Measurements from ENCODE around the gene SMPDL3B. TPM values are rescaled to one million over a fixed set of nuclear protein-coding genes. Genes with fewer than 3 reads are reported as not detected.

Gene SMPDL3B, protein sequence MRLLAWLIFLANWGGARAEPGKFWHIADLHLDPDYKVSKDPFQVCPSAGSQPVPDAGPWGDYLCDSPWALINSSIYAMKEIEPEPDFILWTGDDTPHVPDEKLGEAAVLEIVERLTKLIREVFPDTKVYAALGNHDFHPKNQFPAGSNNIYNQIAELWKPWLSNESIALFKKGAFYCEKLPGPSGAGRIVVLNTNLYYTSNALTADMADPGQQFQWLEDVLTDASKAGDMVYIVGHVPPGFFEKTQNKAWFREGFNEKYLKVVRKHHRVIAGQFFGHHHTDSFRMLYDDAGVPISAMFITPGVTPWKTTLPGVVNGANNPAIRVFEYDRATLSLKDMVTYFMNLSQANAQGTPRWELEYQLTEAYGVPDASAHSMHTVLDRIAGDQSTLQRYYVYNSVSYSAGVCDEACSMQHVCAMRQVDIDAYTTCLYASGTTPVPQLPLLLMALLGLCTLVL
- 1 to 10 TPM in 1 of 2 donors, under 1 TPM in 1; 0.43 to 1.3 TPM for total RNA-seq

DNA sequence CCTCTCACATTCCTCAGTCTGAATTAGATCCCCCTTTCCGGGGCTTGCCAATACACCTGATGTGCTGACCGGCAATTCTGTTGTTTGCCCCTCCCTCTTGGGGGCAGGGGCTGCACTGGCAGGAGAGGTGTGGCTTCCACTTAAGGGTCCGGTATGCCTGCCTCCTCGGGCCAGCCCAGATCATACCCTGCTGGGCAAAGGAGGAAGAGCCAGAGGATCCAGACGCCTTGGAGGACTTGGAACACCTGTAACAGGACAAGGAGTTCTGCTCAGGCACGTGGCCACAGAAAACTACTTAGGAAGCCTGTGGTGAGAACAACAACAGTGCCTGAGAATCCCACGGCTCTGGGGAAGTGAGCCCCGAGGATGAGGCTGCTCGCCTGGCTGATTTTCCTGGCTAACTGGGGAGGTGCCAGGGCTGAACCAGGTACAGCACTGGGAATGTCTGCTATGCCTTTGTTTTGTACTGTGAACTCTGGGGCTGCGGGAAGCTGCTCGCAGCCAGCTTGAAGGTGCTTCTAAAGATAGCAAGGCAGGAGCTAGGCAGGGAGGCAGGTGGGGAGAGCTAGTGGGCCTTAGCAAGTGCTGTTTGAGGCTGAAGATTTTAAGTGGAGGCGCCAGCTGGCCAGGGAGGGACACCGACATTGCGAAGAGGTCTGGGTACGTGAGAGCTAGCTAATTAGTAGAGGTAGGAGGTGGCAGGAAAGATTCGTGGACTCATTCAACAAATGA lies at the start of gene SMPDL3B:
Gene SMPDL3B, plus strand, starts transcription at position 183 of the 732 bp plus-strand sequence. Its CDS starts 184 bp downstream, at position 367.
- ATAC-seq (peak; percentile 59 to 77), DNase-seq (ENCODE audit: low spot score in 2 of 2) (no peak)
- H3K27ac Mint-ChIP-seq, result peak within 1 kb of the TSS in 1 of 2 donors; percentile 76
- no peaks in the 10 kb centered on the region for H3K9me3 Mint-ChIP-seq
- no peaks in the 10 kb centered on the region for H3K36me3 Mint-ChIP-seq

DNA sequence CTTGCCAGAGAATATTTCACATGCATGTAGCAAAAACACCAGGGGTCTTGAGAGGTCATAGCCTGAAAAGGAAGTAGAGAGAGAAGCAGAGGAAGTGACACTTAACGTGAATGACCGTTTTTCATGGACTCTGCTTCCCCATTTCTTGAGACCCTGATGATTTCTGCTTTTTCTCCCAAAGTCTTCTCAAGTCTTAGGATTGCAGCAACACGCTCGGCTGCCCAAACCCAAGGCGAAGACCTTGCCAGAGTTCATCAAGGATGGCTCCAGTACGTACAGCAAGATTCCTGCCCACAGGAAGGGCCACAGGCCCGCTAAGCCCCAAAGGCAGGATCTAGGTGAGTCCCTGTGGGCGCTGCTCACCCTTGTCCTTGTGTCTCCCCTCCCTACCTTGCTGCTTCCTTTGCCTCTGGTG lies 49.7 kb upstream of the SMPDL3B start:
- ATAC-seq, result no peak

DNA sequence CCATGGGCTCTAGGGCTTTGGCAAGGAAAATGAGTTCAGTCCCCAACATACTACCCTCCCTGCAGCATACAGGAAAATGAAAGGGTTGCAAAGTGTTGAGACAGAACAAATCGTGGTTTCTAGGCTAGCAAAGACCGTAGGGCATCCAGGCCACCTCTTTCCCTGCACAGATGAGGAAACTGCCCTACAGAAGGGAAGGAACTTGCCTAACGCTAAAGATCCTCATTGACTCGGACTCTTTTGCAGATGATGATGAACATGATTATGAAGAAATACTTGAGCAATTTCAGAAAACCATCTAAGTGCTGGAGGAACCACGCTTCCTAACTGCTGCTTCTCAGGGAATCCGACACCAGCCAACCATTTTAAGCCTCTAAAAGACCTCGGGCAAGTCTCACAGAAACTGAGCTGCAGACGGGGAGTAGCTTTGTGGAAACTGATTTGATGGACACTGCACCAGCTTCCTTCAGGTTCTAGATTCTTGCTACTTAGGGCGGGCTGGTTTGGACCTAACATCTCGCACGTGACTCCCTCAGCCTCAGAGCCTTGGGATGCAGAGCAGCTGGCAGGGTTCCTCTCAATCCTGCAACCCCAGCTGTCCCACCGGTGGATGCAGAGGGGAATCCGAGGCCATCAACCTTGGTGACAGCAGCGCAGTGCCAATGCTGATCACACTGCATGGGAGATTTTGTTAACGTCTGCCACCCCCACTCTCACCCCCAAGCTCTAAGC lies 49.0 kb upstream of the SMPDL3B start:
- DNase-seq (ENCODE audit: low spot score in 2 of 2), result peak in 1 of 2 donors; percentile 50
- no peak for ATAC-seq
- H3K27ac Mint-ChIP-seq, result peak overlapping the region in 1 of 2 donors; percentile 90

More for the DNA sequence above, 49.7 kb upstream of the SMPDL3B start:
- peak overlapping the region in 1 of 2 donors; percentile 90 for H3K27ac Mint-ChIP-seq
- peak in 1 of 2 donors; percentile 41 for DNase-seq (ENCODE audit: low spot score in 2 of 2)
- H3K9me3 Mint-ChIP-seq, result no peaks in the 10 kb centered on the region
- H3K36me3 Mint-ChIP-seq, result peaks cover 29 to 30% of the 10 kb centered on the region in 2 donors

DNA sequence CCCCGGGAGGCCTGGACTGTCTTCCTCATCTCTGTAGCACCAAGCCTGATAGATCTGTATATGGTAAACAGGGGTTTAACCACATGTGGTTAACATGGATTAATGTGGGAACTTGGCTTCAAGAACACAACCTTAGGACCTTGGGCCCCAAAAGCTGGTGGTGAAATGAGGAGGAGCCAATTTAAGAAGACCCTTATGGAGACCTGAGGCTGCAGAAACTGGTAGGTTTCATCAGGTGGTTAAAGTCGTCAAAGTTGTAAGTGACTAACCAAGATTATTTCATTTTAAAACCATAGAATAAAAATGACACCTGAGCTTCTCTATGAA lies 48.5 kb upstream of the SMPDL3B start:
- peak in 1 of 2 donors; percentile 20 for DNase-seq (ENCODE audit: low spot score in 2 of 2)
- peaks cover 29 to 42% of the 10 kb centered on the region in 2 donors for H3K36me3 Mint-ChIP-seq
- ATAC-seq, result peak in 1 of 2 donors; percentile 43
- peak overlapping the region; percentile 89 to 90 for H3K27ac Mint-ChIP-seq
- no peaks in the 10 kb centered on the region for H3K9me3 Mint-ChIP-seq

More for the DNA sequence above, 49.0 kb upstream of the SMPDL3B start:
- Mint-ChIP-seq H3K9me3 (no peaks in the 10 kb centered on the region), H3K36me3 (peaks cover 29 to 37% of the 10 kb centered on the region in 2 donors)

DNA sequence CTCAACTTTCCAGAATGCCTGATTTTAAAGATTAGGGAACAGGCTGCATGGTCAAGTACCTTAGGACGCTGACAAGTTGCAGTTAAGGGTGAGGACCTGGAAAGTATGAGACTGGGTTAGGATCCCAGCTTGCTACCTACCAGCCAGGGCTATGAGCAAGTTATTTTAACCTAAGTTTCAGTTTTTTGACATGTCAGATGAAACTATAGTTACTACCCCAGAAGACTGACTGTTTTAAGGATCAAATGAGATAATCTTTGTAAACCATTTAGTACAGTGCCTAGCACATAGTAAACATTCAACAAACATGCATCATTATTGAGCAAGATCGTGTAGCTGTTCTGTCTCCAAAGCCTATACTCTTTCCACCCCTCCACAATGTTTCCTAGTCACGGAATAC lies 48.1 kb upstream of the SMPDL3B start:
- ATAC-seq (peak; percentile 5 to 63), DNase-seq (ENCODE audit: low spot score in 2 of 2) (no peak)
- H3K36me3 Mint-ChIP-seq, result peaks cover 32 to 46% of the 10 kb centered on the region in 2 donors
- H3K9me3 Mint-ChIP-seq, result no peaks in the 10 kb centered on the region
- H3K27ac Mint-ChIP-seq, result peak overlapping the region; percentile 89 to 90

DNA sequence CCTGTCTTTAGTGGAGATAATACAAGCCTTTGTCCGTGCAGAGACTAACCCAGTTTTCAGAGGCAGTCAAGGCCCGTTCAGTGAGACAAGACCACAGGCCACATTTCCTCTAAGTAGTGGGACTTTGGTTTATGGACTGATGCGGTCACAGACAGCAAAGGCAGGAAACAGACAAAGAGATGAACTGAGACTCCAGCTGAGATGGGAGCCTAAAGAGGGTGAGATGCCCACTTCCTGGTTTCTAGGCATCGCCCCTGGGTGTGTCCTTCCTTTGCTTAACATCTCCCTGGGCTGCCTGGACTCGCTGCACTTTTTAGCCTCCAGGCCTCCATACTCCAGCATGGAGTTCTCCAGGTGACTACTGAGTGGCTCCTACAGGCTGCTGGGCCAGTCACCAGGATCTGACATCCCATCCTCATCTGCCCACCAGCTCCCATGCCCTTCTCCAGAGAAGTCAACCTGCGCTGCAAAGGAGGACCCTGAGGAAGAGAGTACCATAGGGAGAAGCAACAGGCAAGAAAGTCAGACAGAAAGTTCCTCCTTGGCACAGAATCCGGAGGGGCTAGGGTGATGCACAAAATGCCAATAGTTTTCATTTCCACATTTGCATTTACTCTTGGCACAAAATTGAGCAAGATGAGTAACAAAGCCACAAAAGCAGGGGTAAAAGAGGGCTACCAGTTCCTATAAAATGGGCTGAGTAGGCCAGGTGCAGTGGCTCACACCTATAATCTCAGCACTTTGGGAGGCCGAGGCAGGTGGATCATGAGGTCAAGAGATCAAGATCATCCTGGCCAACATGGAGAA lies 47.4 kb upstream of the SMPDL3B start:
- Mint-ChIP-seq H3K9me3 (no peaks in the 10 kb centered on the region), H3K36me3 (peaks cover 35 to 46% of the 10 kb centered on the region in 2 donors), H3K27ac (peak overlapping the region; percentile 89 to 90)
- peak in 1 of 2 donors; percentile 21 for DNase-seq (ENCODE audit: low spot score in 2 of 2)
- peak; percentile 41 to 62 for ATAC-seq

DNA sequence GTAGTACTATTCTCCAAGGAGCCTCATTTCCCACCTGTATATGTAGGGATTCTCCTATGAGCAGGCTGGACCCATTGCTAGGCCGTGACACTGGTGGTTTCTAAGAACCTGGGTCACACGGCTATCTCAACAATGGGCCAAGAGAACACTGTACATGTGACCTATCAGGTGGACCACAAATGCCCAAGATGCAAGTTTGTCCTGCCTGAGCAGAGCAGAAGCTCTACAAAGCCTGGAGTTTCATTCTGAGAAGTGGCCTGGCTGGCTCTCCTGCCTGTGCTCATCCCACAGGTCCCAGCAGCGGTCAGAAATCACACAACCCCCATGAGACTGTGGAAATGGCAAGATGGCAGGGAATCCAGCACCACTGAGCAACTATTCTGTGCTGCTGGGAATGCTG lies 45.3 kb upstream of the SMPDL3B start:
- Mint-ChIP-seq H3K9me3 (no peaks in the 10 kb centered on the region), H3K36me3 (peaks cover 34 to 48% of the 10 kb centered on the region in 2 donors), H3K27ac (no peak overlapping the region)
- no peak for DNase-seq (ENCODE audit: low spot score in 2 of 2)
- no peak for ATAC-seq

DNA sequence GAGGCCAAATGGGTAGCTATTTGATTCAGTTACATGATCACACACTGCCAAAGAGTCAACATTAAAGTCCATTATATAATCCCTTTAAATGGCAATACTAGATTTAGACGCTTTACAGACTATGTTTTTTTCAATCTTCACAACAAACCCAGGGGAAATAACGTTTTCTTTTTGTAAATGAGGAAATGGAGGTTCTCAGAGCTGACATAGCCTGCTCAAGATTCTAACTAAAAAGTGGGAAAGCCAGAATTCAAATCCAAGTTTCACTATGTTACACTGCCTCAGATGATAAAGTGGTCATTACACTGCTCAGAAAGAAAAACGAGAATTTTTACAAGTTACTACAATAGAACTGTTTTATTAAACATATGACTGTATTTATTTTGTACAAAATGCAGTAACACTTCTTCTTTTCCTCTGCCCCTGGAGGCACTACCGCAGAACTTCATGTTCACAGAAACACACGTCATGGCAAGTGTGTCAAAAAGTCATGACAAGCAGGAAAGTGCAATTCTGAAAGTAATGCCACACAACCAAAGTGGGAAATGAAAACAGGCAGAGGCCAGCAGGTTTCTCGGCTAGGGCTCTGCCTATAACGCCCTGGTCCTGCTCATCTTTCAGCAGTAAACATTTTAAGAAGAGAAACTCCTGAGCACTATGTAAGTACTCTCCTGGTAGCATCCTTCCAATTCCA lies 43.5 kb upstream of the SMPDL3B start:
- H3K36me3 Mint-ChIP-seq, result peaks cover 21 to 50% of the 10 kb centered on the region in 2 donors
- H3K9me3 Mint-ChIP-seq, result no peaks in the 10 kb centered on the region
- DNase-seq (ENCODE audit: low spot score in 2 of 2), result no peak
- peak overlapping the region; percentile 81 to 87 for H3K27ac Mint-ChIP-seq
- peak; percentile 53 to 64 for ATAC-seq

DNA sequence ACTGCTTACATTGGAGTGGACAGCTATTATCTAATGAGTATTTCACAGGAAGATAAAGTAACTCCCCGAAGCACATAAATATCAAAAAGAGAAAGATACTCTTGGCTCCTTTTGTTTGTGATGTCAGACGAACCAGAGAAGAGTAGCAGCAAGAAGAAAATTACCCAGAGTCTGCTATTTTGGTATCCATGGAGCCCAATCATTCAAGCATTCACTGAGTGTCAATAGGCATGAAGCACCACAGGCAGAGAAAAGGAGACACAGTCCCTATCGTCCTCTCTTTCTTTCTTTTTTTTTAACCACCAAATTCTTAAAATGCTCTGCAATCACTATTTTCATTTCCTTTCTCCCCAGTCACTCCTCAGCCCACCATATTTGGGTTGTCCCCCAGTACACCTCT lies 40.3 kb upstream of the SMPDL3B start:
- Mint-ChIP-seq H3K36me3 (peaks cover 12 to 49% of the 10 kb centered on the region in 2 donors), H3K27ac (peak overlapping the region in 1 of 2 donors; percentile 33), H3K9me3 (no peaks in the 10 kb centered on the region)
- ATAC-seq, result no peak
- no peak for DNase-seq (ENCODE audit: low spot score in 2 of 2)

DNA sequence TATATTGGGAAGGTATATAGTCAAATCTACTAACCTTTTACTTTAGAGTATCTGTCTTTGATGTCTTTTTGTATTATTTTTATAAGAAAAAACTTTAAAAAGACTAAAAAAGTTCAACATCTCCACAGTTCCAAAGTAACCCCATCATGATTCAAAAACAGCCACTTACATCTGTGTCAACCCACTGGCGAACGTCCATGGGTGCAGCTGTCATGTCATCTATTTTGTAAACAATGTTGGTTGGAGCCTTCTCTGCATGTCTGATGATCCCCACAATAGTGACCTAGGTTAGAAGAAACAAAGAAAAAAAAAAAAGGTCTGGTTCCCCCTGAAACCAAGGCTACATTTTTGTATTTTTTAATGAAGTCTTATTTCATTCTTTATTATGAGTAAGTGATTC lies 28.0 kb upstream of the SMPDL3B start:
- ATAC-seq (no peak), DNase-seq (ENCODE audit: low spot score in 2 of 2) (no peak)
- Mint-ChIP-seq H3K36me3 (peaks cover 6 to 20% of the 10 kb centered on the region in 2 donors), H3K27ac (no peak overlapping the region), H3K9me3 (no peaks in the 10 kb centered on the region)

DNA sequence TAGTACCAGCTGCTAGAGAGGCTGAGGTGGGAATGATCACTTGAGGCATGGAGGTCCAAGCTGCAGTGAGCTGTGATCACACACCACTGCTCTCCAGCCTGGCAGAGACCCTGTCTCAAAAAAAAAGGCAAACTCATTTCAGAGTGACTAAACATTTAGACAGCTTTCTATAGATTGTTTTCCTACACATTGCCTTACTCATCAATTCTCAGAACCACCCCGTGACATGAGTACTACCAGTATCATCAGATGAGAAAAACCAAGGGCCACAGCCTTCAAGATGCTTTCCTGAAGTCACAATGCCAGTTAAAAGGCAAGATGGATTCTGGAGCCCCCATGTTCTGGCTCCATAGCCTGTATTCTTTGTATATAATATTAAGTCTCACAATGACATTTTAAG lies 22.4 kb upstream of the SMPDL3B start:
- DNase-seq (ENCODE audit: low spot score in 2 of 2), result peak in 1 of 2 donors; percentile 14
- Mint-ChIP-seq H3K9me3 (peaks cover 0 to 5% of the 10 kb centered on the region in 2 donors), H3K27ac (peak overlapping the region; percentile 85 to 99), H3K36me3 (peaks cover 17 to 27% of the 10 kb centered on the region in 2 donors)
- ATAC-seq, result peak in 1 of 2 donors; percentile 31

DNA sequence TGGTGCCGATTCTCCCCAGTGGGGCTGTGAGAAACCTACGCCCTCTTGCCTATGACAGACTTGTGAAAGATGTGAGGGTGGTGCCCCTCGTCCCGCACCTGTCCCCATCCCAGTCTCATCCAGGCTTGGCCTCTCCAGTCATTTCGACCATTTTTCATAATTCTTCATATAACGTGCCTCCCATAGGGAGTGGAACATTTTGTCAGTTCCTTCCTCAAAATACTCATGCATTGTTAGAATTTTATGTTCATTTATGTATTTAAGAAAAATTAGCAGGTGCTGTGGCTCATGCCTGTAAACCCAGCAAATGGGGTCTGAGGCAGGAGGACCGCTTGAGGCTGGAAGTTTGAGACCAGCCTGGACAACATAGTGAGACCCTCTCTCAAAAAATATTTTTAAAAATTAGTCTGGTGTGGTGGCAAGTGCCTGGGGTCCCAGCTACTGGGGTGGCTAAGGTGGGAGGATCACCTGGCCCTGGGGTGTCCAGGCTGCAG lies 19.7 kb upstream of the SMPDL3B start:
- no peak for DNase-seq (ENCODE audit: low spot score in 2 of 2)
- Mint-ChIP-seq H3K9me3 (peaks cover 0 to 5% of the 10 kb centered on the region in 2 donors), H3K27ac (peak overlapping the region in 1 of 2 donors; percentile 99), H3K36me3 (peaks cover 15 to 25% of the 10 kb centered on the region in 2 donors)
- ATAC-seq, result no peak

DNA sequence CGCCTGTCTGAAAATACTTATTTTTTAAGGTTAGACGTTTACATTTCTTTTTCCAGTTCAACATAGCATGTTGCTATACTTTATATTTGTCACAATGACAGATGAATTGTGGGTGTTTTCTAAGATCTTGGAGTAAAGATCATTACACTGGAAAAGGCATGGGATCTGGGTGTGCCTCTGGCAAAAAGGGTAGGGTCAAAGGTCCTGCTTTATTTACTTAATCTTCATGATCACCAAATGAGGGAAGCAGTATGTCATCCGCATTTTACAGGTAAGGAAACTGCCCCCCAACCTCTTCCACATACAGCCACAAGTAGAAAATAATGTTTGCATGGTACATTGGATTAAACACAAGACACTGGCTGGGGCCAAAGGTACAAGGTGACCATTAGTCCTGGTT lies 12.5 kb upstream of the SMPDL3B start:
- ATAC-seq, result no peak
- DNase-seq (ENCODE audit: low spot score in 2 of 2), result no peak
- H3K9me3 Mint-ChIP-seq, result no peaks in the 10 kb centered on the region
- H3K36me3 Mint-ChIP-seq, result no peaks in the 10 kb centered on the region
- no peak overlapping the region for H3K27ac Mint-ChIP-seq

DNA sequence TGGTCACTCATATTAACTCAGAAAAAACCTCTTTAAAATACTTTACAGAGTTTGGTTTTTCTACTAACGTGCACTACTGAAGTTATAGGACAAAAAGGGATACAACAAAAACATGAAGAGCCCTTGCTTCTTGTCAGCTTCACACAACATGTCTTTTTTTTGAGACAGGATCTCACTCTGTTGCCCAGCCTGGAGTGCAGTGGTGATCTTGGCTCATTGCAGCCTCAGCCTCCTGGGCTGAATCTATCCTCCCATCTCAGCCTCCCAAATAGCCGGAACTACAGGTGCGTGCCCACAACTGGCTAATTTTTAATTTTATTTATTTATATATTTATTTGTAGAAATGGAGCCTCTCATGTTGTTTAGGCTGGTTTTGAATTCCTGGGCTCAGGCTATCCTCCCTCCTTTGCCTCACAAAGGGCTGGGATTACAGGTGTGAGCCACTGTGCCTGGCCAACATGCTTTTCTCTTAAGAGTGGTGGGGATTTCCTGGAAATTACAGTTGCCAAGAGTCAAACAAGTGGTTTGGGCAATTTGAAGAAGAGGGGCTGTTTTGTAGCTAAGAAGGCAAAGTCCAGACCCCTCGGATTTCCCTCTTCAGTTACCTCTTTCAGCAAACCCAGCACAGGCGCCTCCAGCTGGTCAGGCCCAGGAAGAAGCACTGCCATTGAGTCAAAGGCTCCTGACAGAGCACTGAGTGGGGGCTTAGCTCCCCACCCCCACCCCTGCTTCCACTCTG lies 6.4 kb upstream of the SMPDL3B start:
- DNase-seq (ENCODE audit: low spot score in 2 of 2) (no peak), ATAC-seq (no peak)
- Mint-ChIP-seq H3K36me3 (no peaks in the 10 kb centered on the region), H3K27ac (no peak overlapping the region), H3K9me3 (no peaks in the 10 kb centered on the region)

DNA sequence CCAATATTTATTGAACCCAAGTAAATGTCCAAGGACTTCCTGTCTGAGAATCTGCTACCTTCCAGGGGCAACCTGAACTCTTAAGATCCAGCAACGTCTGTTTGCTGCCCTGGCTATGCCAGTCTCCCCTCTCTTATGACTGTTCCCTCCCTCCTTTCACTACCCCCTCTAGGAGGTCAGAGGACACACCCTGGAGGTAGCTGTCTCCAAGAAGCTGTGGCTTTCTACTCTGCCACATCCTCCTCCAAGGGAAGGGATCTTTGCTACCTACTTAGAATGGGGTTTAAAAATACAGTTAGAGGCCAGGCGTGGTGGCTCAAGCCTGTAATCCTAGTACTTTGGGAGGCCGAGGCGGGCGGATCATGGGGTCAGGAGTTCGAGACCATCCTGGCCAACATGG lies 3.6 kb upstream of the SMPDL3B start:
- no peaks in the 10 kb centered on the region for H3K36me3 Mint-ChIP-seq
- H3K9me3 Mint-ChIP-seq, result no peaks in the 10 kb centered on the region
- no peak for DNase-seq (ENCODE audit: low spot score in 2 of 2)
- no peak for ATAC-seq
- no peak overlapping the region for H3K27ac Mint-ChIP-seq

Data from activated naive CD4-positive, alpha-beta T cell treated with anti-CD3 and anti-CD28 coated beads, Interleukin-2, amount 50 U/mL, for 72 hours (primary cell).